B cell (primary cell): ENCODE data around the gene UBR4. TPM values are rescaled to one million over a fixed set of nuclear protein-coding genes. Genes with fewer than 3 reads are reported as not detected.

Experiments
- ATAC-seq: fragments of 200-7000 bp; cut with Tn5 transposase; one replicate; pipeline ENCODE4 v1.10.0; 2021; ENCODE audit warnings: low read depth, mild to moderate bottlenecking, moderate number of reproducible peaks, moderate library complexity
- CTCF ChIA-PET: fragments of 350-600 bp; sonication (Branson Sonifier 250); formaldehyde crosslinking; loops from one replicate; lab custom pipeline; 2021; ENCODE audit warnings: antibody characterized with exemption, inconsistent platforms; lab: Charles Lee
- POLR2A ChIA-PET: fragments of 350-600 bp; sonication (Branson Sonifier 250); formaldehyde crosslinking; loops from one replicate; lab custom pipeline; 2021; ENCODE audit warnings: antibody characterized with exemption; lab: Charles Lee
- DNase-seq: peaks from one replicate; pipeline ENCODE4 v3.0.0; 2013
- H2AFZ ChIP-seq: 2 replicates; pipeline ENCODE4 v1.6.1; 2012; ENCODE audit warnings: mild to moderate bottlenecking, low read depth, low read length; ENCODE audit not compliant: insufficient read depth, poor library complexity, severe bottlenecking
- H3K27ac ChIP-seq, 2 donors: 1 replicate in 1 of 2; 2 replicates in 1 of 2; pipeline ENCODE4 v1.5.1; 2012 to 2013; ENCODE audit warnings: low read length in 2 of 2, mild to moderate bottlenecking in 2 of 2, moderate library complexity in 1 of 2
- H3K27me3 ChIP-seq, 4 experiments: fragments of 200-600 bp in 1 of 4; sonication (generic) in 1 of 4; replicated peaks in 1 of 4; 1 replicate in 2 of 4; 2 replicates in 2 of 4; pipeline versions ENCODE4 v1.6.1 to v1.7.0; 2013 to 2016; ENCODE audit warnings: low read length in 3 of 4, mild to moderate bottlenecking in 2 of 4, mixed read lengths in 1 of 4, moderate library complexity in 1 of 4; ENCODE audit not compliant: insufficient read depth in 4 of 4, control insufficient read depth in 3 of 4; ENCODE audit errors: control extremely low read depth in 1 of 4
- H3K36me3 ChIP-seq, 2 experiments: replicated peaks in 1 of 2; 1 replicate in 1 of 2; 2 replicates in 1 of 2; pipeline versions ENCODE4 v1.6.1 to v1.7.1; 2013; ENCODE audit warnings: low read length in 1 of 2; ENCODE audit not compliant: insufficient read depth in 2 of 2, control insufficient read depth in 1 of 2; ENCODE audit errors: control extremely low read depth in 1 of 2, extremely low read depth in 1 of 2
- H3K4me1 ChIP-seq, 2 donors: fragments of 200-600 bp in 1 of 2; sonication (generic) in 1 of 2; 1 replicate in 1 of 2; 2 replicates in 1 of 2; pipeline versions ENCODE4 v1.5.1 to v1.6.1; 2013 to 2017; ENCODE audit warnings: low read length in 2 of 2; ENCODE audit not compliant: control insufficient read depth in 2 of 2, insufficient read depth in 2 of 2
- H3K4me2 ChIP-seq: replicated peaks from 2 replicates; pipeline ENCODE3; 2012; ENCODE audit warnings: mild to moderate bottlenecking, low read depth, low read length; ENCODE audit not compliant: poor library complexity, severe bottlenecking
- H3K4me3 ChIP-seq, 5 experiments: fragments of 200-600 bp in 1 of 5; sonication (generic) in 1 of 5; 1 replicate in 3 of 5; 2 replicates in 2 of 5; pipeline versions ENCODE4 v1.5.1 to v1.7.0; 2011 to 2016; ENCODE audit warnings: low read length in 4 of 5, mild to moderate bottlenecking in 4 of 5, low read depth in 2 of 5, control low read depth in 1 of 5, moderate library complexity in 1 of 5; ENCODE audit not compliant: insufficient read depth in 1 of 5; ENCODE audit errors: control extremely low read depth in 1 of 5, extremely low read depth in 1 of 5
- H3K79me2 ChIP-seq: fragments of 200-600 bp; sonication (generic); one replicate; pipeline ENCODE4 v1.6.0; 2016; ENCODE audit warnings: low read length; ENCODE audit not compliant: control insufficient read depth, insufficient read depth
- H3K9ac ChIP-seq: fragments of 200-600 bp; sonication (generic); 2 replicates; pipeline ENCODE4 v1.6.1; 2017; ENCODE audit warnings: mild to moderate bottlenecking, low read length, moderate library complexity
- H3K9me3 ChIP-seq, 3 donors: one replicate each; pipeline versions ENCODE4 v1.6.1 to v1.7.1; 2013; ENCODE audit warnings: low read length in 2 of 3; ENCODE audit not compliant: control insufficient read depth in 2 of 3, insufficient read depth in 1 of 3; ENCODE audit errors: control extremely low read depth in 1 of 3
- H4K20me1 ChIP-seq: 2 replicates; pipeline ENCODE4 v1.6.0; 2012; ENCODE audit warnings: mild to moderate bottlenecking, low read length; ENCODE audit not compliant: insufficient read depth, control insufficient read depth, poor library complexity, severe bottlenecking
- H3K27ac Mint-ChIP-seq: one replicate; pipeline ENCODE4 v1.8.0; 2021; ENCODE audit warnings: mixed read lengths
- H3K27me3 Mint-ChIP-seq: one replicate; pipeline ENCODE4 v1.8.0; 2021; ENCODE audit warnings: mixed read lengths
- H3K4me1 Mint-ChIP-seq: one replicate; pipeline ENCODE4 v1.8.0; 2021; ENCODE audit warnings: mixed read lengths
- H3K4me3 Mint-ChIP-seq: one replicate; pipeline ENCODE4 v1.8.0; 2021; ENCODE audit warnings: mixed read lengths
- H3K9me3 Mint-ChIP-seq: one replicate; pipeline ENCODE4 v1.8.0; 2022; ENCODE audit warnings: mixed read lengths; ENCODE audit not compliant: insufficient read depth
- CTCF ChIP-seq: fragments of 200-600 bp; IDR thresholded peaks from one replicate; pipeline ENCODE4 v1.8.0; 2022; ENCODE audit warnings: antibody characterized with exemption, mild to moderate bottlenecking
- EZH2 ChIP-seq: IDR thresholded peaks from 2 replicates; pipeline ENCODE4 v1.6.1; 2012; ENCODE audit warnings: borderline replicate concordance, low read depth, mild to moderate bottlenecking, moderate library complexity, low read length; ENCODE audit not compliant: insufficient read depth, poor library complexity, severe bottlenecking
- WGBS: methylation state at CpG from one replicate; pipeline ENCODE4 v1.1.5; 2013; ENCODE audit warnings: missing lambda C conversion rate; ENCODE audit not compliant: insufficient coverage; 5-methylcytosine and 5-hydroxymethylcytosine counted together
- intact Hi-C: fragments of 100-400 bp; cut with micrococcal nuclease; formaldehyde crosslinking; loops from one replicate; pipeline ENCODE4 v1.10.0; 2022
- polyA plus RNA-seq: library from polyadenylated mRNA; depleted of rRNA; stranded (reverse); fragments of >200 nt; gene quantifications from 2 replicates; pipeline ENCODE4 v1.2.3, GENCODE V29; 2012
- total RNA-seq, 2 donors: library from RNA; stranded (reverse); fragments of 120-200 nt in 1 of 2; gene quantifications; 1 replicate in 1 of 2; 2 replicates in 1 of 2; pipeline versions ENCODE4 v1.2.3 to v1.2.4, GENCODE V29; 2013 to 2022

UBR4 gene
- total and polyA plus RNA-seq, 2 donors (not counting 1 experiment from before 2014, with no cell fraction given): 90.0 to 190 TPM

- Histone ChIP-seq H3K4me3 (no peak overlapping the region), H3K36me3 (peaks cover 11 to 51% of the 10 kb centered on the region in 2 experiments), H4K20me1 (peaks cover 79% of the 10 kb centered on the region), H3K27me3 (no peaks in the 10 kb centered on the region), H3K9ac (no peak overlapping the region), H3K4me1 (peaks cover 4 to 12% of the 10 kb centered on the region in 2 donors), H3K9me3 (no peaks in the 10 kb centered on the region), H3K4me2 (no peak overlapping the region), H2AFZ (no peak overlapping the region), H3K79me2 (peaks cover 87% of the 10 kb centered on the region), H3K27ac (no peak overlapping the region)
- POLR2A ChIA-PET: no interaction called here
- Mint-ChIP-seq H3K27ac (no peak overlapping the region), H3K9me3 (no peaks in the 10 kb centered on the region), H3K4me1 (peaks cover 32% of the 10 kb centered on the region), H3K4me3 (no peak overlapping the region), H3K27me3 (no peaks in the 10 kb centered on the region)
- DNase-seq: no peak
- WGBS: 86% methylated on average over 1 of the region's 3 CpGs
- no peak for TF ChIP-seq EZH2
- TF ChIP-seq CTCF: no peak
- no peak for ATAC-seq
- CTCF ChIA-PET: no interaction called here
- intact Hi-C loops: no loop called here
Observed at GRCh38 chr1:19202396-19202795, 7.7 kb downstream of the UBR4 start.

- Histone ChIP-seq H3K4me2 (no peak overlapping the region), H3K27me3 (no peaks in the 10 kb centered on the region), H3K4me3 (no peak overlapping the region), H3K79me2 (peaks cover 67% of the 10 kb centered on the region), H3K4me1 (no peaks in the 10 kb centered on the region), H3K9me3 (no peaks in the 10 kb centered on the region), H2AFZ (no peak overlapping the region), H3K9ac (no peak overlapping the region), H3K27ac (no peak overlapping the region), H4K20me1 (peaks cover 56% of the 10 kb centered on the region), H3K36me3 (peaks cover 22 to 62% of the 10 kb centered on the region in 2 experiments)
- ATAC-seq (no peak), DNase-seq (no peak)
- H3K27me3 Mint-ChIP-seq: no peaks in the 10 kb centered on the region
- TF ChIP-seq CTCF (no peak), EZH2 (no peak)
- ChIA-PET CTCF (interaction anchor here (0.6 to 1.6 kb wide), 4 partner anchors 9 to 1866 kb away, joined by 3 to 4 read pairs (median 3); no protein-coding TSS in a partner anchor), POLR2A (no interaction called here)
- intact Hi-C loops: no loop called here
- no peak overlapping the region for H3K4me3 Mint-ChIP-seq
- peaks cover 20% of the 10 kb centered on the region for H3K4me1 Mint-ChIP-seq
- WGBS: no CpG with 5 or more reads among the region's 4 CpGs
- H3K9me3 Mint-ChIP-seq: no peaks in the 10 kb centered on the region
- no peak overlapping the region for H3K27ac Mint-ChIP-seq
Observed at GRCh38 chr1:19199969-19200604, 10.0 kb downstream of the UBR4 start.
